Measurements from ENCODE around the gene PRSS23.

Gene PRSS23

DNA sequence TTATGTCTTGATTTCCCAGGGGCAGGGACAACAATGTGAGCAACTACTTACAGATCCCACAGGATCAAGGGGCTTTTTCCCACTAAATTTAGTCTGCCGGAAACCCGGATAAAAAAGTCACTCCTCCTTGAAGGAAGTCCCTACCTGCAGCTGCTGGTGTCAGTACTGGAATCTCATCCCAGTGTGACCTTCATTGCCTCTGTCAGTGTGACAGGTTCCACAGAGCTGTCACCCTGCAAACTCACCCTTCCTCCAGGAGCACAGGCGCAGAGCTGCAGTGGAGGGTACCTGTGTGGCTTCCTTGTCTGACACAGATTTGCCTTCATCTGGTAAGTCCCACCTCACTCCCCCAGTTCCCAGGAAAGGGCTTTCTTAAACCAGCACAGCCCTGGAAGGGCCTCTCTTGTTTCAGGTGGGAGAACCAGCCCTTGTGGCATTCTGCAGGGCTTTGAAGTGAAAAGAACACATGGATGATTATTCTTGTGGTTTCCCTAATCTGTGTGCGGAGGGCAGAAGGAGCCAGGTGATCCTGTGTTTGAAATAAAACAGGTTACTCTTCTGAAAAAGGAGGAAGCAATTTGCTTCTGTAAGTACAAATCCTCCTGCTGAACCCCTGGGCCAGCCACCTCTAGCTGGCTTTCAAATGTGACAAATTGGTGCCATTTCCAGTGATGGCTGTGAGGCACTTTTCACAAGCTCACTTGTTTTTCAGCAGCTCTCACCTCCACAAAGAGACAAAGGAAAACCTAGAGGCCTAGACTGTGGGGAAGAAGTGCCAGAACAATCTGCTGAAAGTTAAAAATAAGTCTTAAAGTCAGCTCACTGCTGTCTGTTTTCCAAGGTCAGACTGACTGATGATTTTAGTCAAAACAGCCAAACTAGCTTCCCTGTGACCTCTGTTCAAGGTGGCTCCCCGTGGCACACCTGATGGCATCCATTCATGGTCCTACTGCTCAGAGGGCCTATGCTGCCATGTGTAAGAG, 9.2 kb upstream of the PRSS23 start:
- peak; percentile 54 for DNase-seq

GRCh38 chr11:86792150-86792549, 8.2 kb upstream of the PRSS23 start:
- no peak for DNase-seq

GRCh38 chr11:86793307-86793706, 7.0 kb upstream of the PRSS23 start:
- DNase-seq, result no peak

DNA sequence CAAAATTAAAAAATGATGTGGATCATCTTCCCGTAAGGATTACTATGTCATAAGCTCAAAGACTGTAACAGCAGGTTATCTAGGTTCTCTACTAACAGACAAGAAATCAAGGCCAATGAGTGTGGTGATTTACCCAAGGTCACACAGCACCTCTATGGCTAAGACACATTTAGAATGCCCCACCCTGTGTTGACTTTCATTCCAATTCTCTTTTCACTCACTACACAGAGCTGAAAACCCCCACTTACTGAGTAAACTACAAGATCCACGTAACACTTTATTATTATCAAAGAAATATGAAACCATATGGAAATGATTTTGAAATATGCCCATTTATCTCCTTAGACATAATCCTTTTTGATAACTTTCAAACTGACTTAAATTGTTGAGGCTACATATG, 4.8 kb upstream of the PRSS23 start:
- DNase-seq, result no peak

DNA sequence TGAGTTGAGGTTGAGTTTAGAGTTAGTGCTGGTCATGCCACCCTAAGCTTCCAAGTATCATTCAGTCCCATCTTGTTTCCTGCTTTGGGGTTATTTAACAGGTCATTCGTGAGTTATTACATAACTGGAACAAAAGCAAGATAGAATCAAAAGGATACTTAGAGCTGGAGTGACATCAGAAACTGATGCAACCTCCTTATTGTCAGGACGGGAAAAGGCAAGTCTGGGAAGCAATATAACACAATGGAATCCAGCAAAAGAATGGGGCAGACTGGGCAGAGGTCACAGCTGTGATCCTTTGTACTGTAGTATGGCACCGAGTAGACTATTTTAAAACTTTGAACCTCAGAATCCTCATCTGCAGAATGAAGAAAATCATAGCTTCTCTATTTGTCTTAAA, 4.4 kb upstream of the PRSS23 start:
- DNase-seq, result no peak

DNA sequence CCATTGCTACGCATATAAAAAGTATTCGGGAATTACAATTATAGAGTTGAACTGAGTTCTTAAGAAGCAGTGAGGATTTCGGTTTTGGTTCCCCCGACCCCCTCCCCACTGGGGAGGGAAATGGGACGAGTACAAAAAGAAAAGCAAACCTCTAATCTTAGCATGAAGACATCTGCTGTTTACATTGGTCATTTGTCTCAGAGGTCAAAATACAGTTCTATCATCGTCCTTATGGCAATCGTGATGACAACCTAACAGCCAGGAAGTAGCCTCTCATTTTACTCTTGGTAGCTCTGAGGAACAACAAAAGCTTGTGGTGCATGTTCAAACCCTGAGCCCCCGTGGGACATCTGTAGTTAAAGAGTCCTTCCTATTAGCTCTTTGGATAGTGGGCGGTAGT, 3.2 kb upstream of the PRSS23 start:
- no peak for DNase-seq

DNA sequence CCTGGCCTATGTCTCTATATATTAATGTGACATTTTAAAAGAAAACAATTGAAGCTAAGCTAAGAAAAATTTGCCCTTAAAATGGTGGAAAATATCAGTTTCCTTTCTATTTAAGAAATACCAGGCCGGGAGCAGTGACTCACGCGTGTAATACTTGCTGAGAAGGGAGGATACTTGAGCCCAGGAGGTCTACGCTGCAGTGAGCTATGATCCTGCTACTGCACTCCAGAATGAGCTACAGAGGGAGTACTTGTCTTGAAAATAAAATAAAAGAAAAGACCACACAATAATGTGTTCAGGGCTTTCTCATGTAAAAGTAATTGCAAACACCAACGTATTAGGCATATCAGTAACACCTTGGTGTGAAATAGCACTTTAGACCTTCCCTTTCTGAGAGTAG, 1.4 kb upstream of the PRSS23 start:
- no peak for DNase-seq

- no peak for DNase-seq
Measured at GRCh38 chr11:86799680-86800075, 664 bp upstream of the PRSS23 start.

DNA sequence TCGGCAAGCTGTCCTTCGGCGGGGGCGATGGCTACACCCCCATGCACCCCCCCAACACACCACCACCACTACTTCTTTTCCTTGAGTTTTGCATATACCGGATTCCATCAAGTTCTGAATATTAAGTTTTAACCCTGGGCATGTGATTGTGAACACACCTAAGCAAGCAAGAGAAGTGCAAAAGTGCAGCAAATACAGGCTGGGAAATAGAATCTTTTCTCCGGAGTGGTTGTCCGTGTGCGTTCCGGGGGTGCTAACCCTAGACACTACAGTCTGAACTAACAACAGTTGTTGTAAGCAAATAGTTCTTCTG, 574 bp downstream of the PRSS23 start:
- no peak for DNase-seq

GRCh38 chr11:86801364-86801763, 1.0 kb downstream of the PRSS23 start:
- DNase-seq, result no peak

GRCh38 chr11:86802146-86802545, 1.8 kb downstream of the PRSS23 start:
- DNase-seq, result no peak

- DNase-seq, result peak; percentile 4
Measured at GRCh38 chr11:86802601-86803051, 2.3 kb downstream of the PRSS23 start.

- no peak for DNase-seq
Measured at GRCh38 chr11:86803136-86804045, 3.0 kb downstream of the PRSS23 start.

GRCh38 chr11:86804951-86805350, 4.6 kb downstream of the PRSS23 start:
- DNase-seq, result no peak

GRCh38 chr11:86805873-86806310, 5.5 kb downstream of the PRSS23 start:
- DNase-seq, result no peak

- DNase-seq, result no peak
Measured at GRCh38 chr11:86806903-86807302, 6.6 kb downstream of the PRSS23 start.

DNA sequence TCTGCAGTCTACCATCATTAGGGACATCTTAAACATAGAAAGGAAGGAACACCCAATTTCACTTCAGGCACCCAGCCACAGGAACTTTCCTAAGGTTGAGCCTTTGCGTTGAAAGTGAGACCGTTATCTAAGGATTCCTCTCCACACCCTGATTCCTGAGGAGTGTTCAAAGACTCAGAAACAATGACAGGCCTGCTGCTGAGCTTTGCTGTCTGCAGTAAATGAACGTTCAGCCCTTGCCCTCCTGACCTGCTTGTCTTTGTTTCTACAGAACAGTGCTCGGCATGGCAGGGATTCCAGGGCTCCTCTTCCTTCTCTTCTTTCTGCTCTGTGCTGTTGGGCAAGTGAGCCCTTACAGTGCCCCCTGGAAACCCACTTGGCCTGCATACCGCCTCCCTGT, 7.0 kb downstream of the PRSS23 start:
- DNase-seq, result no peak

DNA sequence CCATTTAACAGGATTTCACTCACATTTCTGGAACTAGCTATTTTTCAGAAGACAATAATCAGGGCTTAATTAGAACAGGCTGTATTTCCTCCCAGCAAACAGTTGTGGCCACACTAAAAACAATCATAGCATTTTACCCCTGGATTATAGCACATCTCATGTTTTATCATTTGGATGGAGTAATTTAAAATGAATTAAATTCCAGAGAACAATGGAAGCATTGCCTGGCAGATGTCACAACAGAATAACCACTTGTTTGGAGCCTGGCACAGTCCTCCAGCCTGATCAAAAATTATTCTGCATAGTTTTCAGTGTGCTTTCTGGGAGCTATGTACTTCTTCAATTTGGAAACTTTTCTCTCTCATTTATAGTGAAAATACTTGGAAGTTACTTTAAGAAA, 9.2 kb downstream of the PRSS23 start:
- DNase-seq, result no peak

DNA sequence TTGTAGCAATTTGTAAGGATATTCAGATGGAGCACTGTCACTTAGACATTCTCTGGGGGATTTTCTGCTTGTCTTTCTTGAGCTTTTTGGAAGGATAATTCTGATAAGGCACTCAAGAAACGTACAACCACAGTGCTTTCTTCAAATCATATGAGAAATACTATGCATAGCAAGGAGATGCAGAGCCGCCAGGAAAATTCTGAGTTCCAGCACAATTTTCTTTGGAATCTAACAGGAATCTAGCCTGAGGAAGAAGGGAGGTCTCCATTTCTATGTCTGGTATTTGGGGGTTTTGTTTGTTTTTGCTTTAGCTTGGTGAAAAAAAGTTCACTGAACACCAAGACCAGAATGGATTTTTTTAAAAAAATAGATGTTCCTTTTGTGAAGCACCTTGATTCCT, 9.9 kb downstream of the PRSS23 start:
- DNase-seq, result no peak

- DNase-seq, result no peak
Measured at GRCh38 chr11:86811637-86812321, 11.4 kb downstream of the PRSS23 start.

- DNase-seq, result no peak
Measured at GRCh38 chr11:86812322-86812670, 12.0 kb downstream of the PRSS23 start.

GRCh38 chr11:86812981-86813380, 12.6 kb downstream of the PRSS23 start:
- no peak for DNase-seq

GRCh38 chr11:86814775-86815174, 14.4 kb downstream of the PRSS23 start:
- no peak for DNase-seq
